Activated T-cell treated with anti-CD3 and anti-CD28 coated beads for 48 hours (primary cell): ENCODE measurements around the gene BBS1.
"Not testable (repeated sequence)": the region's sequence is repeated elsewhere in the genome, so short reads cannot be mapped to it uniquely, and the experiment has no call there.

Experiments
- DNase-seq: peaks from one replicate; pipeline ENCODE4 v3.0.0-alpha.2; 2020; ENCODE audit warnings: low read depth

The BBS1 gene

DNA sequence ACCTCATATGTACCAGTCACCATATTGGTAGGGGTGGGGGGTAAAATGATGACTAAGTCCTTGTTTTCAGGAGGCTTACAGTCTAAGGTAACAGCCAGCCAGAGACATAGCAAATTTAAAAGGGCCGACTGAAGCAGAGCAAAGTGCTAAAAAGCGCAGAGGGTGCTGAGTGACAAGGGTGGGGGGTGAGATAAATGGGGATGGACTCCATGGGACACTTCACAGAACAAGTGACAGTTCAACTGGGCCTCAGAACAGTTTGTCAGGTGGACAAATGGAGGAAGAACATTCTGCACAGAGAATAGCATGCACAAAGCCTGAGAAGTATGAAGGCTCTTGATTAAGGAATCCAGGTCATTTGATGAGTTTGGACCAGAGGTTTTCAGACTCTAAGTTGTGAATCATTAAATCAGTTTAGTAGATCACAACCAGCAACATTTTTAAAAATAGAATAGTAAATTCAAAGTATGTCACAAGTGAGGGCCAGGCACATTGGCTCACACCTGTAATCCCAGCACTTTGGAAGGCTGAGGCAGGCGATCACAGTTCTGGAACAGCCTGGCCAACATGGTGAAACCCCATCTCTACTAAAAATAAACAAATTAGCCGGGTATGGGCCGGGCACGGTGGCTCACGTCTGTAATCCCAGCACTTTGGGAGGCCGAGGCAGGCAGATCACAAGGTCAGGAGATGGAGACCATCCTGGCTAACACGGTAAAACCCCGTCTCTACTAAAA is 14.0 kb downstream of the BBS1 start:
- no peak for DNase-seq

DNA sequence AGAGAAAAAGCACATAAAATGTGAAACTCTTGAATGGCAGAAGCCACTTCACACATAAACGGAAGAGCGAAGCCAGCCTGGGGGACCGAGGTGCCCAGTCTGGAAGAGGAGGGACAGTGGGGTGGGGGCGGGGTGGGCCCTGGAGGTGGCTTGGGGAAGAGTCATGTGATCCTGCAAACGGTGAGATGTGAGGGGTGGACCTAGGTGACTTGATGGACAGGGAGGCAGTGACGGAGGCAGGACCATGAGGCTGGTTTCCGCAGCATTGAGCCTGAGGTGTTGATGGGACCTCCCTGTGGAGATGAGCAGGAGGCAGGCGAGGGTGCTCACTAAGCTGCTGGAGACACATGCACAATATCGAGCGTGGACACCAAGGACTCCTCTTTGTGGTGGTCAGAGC is 18.6 kb downstream of the BBS1 start:
- DNase-seq = no peak

DNA sequence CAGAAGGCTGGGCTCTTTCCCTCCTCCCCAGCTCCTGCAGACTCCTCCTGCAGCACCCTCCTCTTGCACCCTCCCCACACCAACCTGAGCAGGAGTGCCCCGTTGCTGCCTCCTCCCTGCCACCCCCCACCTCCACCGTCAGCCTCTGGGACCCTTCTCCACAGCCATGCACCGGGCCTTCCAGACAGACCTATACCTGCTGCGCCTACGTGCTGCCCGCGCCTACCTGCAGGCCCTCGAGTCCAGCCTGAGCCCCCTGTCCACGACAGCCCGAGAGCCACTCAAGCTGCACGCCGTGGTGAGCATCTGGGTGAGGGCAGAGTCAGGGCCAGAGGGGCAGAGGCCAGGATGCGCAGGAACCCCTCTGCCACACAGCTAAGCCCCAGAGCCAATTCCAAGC is 19.2 kb downstream of the BBS1 start:
- DNase-seq = no peak

DNA sequence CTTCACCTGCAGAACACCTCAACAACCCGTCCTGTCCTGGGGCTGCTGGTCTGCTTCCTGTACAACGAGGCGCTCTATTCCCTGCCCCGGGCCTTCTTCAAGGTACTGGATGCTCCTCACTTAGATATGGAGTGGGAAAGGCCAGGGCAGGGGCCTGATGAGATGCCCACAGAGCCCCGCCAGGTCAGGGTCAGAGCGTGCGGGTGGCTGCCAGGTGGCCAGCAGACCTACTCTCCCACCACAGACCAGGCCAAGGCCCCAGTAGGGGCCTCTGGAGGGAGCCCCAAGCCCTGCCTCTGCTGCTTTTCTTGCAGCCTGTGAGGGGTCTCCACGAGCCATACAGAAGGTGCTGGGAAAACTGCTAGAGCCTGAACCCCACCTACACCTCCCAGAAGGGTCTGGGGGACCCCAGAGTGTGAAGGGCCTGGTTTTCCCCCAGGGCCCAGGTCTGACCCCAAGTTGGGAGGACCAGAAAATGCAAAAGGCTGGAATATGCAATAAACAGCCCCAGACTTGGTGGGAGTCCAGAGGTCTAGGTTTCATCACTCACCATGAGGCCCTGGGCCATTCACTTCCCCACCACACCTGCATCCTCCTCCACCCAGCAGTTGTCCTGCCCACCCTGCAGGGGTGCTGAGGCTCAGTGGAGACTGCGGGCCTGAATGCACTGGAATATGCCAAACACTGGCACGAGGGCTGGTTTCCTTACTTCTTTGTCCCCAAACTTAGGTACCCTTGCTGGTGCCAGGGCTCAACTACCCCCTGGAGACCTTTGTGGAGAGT is 20.7 kb downstream of the BBS1 start:
- no peak for DNase-seq

DNA sequence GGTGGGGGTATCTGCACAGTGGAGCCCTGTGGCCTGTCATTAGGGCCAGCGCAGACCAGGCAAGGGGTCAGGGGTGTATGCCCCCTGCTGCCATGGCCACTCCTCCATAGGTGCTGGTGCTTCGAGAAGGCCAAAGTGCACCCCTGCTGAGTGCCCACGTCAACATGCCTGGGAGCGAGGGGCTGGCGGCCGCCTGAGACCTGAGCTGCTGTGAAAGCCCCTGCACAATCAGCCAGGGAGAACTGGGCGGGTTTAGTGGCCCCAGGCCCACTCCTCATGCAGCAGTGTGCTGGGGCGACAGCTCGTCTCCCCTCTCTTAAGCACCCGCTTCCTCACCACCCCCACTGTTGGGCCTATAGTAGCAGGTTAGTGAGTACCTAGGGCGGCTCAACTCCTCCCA is 21.4 kb downstream of the BBS1 start:
- DNase-seq = no peak

DNA sequence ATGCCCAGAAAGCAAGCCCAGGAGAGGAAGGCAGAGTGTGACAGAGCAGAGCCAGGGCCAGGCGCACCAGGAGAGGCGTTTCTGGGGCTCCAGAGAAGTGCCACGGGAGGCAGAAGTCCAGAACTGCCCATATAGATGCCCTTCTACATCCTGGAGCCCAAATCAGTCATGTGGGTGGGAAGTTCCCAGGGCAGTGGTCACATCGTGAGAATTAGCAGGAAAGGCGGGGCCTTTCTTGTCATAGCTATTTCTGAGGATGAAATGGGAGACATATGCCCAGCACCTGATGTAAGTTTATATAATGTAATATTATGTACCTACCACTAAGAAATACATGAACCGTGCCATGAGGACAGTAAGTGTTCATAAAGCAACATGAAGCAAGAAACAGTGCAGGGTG is 22.3 kb downstream of the BBS1 start:
- no peak for DNase-seq

DNA sequence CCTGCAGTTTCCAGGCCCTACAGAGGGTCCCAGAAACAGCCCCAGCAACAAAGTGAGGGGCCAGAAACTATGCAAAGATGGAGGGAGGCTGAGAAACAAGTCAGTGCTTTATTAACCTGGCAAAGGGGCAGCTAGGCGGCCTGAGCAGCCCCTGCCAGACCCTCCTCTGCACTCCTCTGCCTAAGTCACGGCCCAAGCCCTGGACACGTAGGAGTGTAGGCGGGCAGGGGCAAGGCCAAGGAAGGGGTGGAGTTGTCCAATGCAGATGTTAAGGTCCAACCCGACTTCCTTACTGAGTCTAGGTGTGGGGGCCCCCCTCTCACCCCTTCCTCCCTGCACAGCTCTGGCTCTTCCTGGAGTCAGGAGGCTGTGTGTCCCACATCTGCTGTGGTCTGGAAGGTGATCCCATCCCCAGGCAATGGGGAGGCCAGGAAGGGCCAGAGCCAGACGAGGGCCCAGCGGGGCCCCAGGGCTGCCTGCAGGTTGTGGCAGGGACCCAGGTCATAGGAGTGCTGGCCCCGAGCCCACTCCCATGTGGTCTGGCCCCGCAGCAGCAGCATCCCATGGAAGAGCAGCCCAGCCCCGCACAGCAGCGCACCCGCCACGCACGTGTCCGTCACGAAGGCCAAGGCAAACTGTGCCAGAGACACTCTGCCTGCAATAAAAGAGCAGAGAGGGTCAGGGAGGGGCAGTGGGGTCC is 28.9 kb downstream of the BBS1 start:
- no peak for DNase-seq

DNA sequence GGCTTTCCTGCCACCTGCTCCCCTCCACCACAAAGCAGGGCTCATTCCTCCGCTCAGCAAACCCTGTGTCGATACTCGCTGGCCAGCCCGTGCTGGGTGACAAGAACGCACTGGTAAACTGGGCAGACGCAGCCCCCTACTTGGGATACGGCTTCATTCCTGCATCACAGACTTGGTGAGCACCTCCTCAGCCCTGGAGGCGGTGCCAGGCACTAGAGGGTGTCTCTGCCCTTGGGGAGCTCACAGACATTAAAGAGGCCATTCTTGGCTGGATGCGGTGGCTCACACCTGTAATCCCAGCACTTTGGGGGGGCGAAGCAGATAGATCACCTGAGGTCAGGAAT is 29.4 kb downstream of the BBS1 start:
- no peak for DNase-seq

DNA sequence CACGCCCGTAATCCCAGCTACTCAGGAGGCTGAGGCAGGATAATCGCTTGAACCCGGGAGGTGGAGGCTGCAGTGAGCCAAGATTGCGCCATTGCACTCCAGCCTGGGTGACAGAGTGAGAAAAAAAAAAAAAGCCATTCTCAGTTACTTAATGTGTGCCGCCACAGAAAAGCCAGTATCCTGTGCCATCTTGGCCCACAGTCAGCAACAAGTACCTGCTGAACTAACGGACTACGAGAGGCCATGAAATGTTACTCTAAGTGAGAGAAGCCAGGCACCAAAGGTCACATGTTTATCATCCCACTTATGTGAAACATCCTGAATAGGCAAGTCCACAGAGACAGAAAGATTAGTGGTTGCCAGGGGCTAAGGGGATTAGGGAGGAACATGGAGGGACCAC is 30.2 kb downstream of the BBS1 start:
- DNase-seq = not testable (repeated sequence)

DNA sequence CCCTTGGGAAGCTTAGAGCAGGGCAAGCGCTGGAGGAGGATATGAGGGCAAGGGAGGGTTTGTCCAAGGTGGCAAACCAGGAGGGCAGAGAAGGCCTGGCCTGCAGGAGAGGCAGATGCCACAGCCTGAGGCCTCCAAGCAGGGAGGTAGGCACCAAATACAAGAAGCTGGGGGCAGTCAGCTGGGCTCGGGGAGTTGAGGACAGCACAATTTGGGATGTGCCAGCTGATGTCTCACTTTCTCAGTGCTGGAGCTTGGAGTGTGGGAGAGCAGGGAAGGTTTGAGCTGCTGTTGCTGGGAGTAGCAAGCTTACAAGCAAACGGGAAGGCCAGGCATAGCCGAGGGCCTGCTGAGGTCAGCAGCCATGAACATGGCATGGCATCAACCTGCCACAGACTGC is 31.5 kb downstream of the BBS1 start:
- no peak for DNase-seq

DNA sequence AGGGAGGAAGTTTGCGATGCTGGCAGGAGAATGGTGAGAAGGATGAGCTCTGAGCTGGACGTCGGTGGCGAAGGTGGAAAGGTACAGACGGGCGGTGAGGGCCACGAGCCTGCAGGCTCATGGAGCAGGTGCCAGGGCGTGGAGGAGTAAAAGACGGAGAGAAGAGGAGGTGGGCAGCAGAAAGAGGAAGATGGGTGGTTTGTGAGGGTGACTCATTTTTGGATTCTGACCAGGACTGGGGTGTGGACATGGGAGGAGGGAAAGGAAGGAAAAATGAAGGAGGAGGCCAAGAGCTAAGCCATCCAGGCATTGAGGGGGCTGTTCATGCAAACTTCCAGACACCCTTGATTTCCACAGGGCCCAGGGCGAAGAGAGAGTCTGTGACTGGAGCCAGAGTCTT is 31.9 kb downstream of the BBS1 start:
- no peak for DNase-seq

DNA sequence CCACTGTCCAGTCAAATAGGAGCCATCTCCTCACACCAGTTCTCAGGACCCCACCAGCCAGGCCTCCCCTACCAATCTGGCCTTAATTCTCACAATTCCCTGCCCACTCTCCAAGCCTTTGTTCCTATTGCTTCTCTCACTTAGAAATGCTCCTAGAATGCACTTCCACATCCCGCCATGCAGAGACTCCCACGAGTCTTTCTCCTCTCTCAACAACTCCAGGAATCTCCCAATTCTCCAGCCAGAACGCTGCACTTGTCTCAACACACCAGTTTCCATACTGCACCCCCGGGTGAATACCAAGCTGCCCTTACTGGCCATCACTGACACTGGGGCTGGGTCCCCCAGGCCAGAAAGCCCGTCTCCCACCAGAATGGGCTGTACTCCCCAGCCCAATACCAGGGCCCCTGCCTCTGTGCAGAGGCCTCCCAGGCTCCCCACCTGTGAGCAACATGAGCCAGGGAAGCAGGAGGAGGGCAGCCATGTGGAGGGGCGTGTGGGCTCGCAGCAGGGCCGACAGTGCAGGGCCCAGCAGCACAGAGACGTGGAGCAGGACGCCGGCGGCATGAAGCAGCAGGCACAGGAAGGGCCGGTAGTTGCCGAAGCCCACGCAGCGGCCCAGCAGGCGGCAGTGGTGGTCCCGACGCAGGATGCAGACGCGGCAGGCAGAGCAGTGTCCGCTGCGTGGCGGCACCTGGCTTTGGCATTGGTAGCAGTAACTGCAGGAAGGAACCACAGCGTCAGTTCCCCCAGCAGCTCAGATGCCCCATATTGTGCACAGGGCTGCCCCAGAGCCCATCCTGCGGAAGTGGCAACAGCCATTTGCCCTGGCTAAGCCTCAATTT is 33.0 kb downstream of the BBS1 start:
- DNase-seq = peak; percentile 52

DNA sequence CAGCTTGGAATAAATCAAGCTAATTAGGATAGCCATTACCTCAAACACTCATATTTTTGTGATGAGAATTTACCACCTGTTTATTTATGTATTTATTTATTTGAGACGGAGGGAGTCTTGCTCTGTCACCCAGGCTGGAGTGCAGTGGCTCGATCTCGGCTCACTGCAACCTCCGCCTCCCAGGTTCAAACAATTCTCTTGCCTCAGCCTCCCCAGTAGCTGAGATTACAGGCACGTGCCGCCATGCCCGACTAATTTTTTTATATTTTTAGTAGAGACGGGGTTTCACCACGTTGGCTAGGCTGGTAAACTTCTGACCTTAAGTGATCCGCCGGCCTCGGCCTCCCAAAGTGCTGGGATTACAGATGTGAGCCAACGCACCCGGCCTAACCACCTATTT is 34.5 kb downstream of the BBS1 start:
- DNase-seq = not testable (repeated sequence)

DNA sequence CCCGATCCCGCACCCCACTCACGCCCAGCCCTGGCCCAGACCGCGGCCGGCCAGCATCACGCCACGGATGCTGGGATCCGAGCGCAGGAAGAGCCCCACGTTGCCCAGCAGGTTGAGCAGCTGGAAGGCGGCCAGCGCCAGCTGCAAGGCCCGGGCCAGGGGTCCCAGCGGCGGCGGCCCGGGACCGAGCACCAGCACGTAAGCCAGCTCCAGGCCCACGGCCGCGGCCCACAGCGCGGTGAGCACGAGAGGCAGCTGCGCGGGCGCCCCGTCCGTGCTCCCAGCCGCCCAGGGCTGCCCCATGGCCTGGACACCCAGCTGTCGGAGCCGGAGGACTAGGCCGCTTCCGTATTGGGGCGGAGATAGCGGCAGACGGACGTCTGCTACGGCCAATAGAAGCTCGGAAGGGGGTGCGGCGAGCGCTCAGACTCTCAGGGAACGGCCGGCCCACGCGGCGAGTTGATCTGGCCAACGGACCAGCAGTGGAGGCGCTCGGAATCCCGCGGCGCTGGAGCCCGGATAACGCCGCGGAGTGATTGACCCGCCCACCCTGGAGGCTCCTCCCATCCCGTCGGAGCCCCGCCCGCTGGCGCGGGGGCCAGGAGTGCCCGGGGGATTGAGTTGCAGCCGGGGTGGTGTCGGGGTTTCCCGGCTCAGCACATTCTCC is 35.4 kb downstream of the BBS1 start, which contains the start of gene ZDHHC24:
ZDHHC24 (minus strand) TSS at position 348 of the 667 bp plus-strand sequence; CDS start at position 303, 45 bp downstream.
- peak; percentile 93 for DNase-seq

DNA sequence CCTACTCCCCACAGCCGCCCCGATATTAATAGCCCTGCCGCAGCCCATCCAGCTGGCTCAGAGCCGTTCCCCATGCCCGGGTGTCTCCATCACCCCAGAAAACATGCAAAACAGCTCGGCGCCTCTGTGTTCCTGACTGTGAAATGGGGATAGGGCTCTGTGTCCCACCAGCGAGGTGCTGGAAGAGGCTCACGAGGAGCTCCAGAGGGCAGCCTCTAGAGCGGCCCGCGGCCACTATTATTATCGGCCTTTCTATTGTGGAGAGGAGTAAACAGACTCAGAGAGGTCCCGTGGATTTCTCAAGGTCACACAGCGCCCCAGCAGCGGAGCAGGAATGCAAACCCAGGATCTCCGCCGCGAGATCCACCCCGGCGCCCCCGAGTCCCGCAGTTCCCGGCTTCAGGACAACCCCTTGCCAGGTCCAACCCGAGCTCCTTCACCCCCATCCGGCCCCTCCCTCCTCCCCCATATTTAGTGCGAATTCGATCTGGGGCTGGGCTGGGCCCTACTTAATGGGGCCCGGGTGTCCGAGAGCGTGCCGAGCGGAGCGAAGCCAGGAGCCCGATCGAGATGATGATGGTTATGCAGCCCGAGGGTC is 36.0 kb downstream of the BBS1 start, which contains the start of gene ACTN3:
ACTN3 (plus strand) TSS at position 536 of the 598 bp plus-strand sequence; CDS start at position 571, 35 bp downstream.
- no peak for DNase-seq

DNA sequence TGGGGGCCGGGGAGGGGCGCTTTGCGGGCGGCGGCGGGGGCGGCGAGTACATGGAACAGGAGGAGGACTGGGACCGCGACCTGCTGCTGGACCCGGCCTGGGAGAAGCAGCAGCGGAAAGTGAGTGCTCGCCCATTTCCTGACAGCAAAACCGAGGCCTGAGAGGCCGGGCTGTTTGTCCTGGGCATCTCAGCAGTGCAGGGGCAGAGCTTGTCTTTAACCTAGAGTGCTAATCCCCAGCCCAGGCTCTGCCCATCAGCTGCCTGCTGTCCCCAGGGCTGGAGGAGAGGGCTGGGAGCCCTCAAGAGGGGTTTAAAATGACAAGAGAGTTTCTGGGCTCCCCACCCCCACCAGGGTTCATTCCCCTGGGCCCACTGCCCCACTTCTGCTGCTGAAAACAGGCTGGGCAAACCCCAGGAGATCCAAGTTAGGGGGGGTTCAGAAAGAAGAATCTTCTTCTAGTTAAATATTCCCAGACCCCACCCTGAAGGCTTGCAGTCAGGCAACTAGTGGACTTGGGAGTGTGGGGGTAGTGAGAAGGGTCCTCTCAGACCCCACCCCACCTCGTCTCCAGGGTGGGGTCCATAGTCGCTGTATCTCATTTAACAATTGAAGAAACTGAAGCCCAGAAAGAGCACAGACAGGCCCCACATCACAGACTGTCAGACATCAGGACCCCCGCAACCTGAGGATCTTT is 36.7 kb downstream of the BBS1 start:
- no peak for DNase-seq

DNA sequence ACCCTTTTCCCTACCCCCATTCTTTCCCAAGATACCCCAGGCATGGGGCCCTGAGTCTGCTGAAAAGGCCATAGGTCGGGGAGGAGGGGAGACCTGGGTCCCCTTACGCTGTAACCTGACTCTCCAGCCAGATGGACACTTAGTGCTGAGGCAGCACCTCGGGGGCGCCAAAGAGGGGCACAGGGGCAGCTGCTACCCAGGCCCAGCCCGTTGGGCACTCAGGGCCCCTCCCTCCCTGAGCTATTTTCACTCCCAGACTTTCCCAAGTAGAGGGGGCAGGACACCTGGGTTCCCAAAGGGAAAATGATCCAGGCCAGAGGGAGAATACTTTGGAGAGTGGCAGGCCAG is 37.2 kb downstream of the BBS1 start:
- DNase-seq = no peak

DNA sequence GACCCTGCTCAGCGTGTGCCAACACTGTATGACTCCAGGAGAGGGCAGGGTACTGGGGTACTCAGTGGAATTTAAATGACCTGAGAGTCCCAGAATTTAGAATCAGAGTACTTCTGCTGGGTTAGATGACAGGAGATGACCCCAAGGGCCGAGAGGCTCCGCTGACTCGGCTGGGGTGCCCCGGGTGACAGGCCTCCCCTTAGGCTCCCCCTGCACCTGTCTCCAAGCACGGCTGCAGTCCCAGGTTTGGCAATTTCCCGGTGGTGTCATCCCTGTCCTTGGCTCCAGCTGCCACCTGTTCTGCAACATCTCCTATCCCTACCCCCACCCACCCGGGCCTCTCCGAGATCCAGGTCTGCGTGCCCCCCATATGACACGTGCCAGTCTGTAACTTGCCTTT is 37.6 kb downstream of the BBS1 start:
- DNase-seq = no peak

DNA sequence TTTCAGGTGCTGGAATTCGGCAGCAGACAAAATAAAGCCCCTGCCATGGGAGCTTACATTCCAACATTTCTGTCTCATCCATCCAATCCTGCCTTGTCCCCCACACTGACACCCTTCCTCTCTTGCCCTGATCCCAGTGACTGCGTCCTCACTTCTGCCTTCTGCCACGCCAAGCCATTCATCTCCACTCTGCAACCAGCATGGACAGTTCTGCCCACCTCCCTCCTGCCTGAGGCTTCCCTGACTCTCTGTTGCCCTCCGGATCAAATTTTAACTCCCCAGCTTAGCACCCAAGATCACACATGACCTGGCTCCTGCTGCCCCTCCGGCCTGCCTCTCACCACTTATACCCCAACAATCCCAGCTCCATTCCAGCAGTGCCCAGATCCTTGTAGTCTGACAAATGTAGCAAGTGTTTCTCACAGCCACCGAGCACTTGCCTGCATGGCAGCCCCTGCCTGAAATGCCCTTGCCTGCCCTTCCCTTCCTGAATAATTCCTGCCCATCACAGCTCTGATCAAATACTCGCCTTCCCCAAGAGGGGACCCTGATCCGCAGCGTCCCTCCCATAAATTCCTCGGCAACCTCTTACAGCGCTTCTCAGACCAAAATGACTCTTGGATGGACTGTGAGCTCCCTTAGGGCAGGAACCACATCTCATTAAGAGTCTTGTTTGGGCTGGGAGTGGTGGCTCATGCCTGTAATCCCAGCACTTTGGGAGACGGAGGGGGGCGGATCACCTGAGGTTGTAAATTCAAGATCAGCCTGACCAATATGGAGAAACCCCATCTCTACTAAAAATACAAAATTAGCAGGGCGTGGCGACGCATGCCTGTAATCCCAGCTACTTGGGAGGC is 38.6 kb downstream of the BBS1 start:
- no peak for DNase-seq

DNA sequence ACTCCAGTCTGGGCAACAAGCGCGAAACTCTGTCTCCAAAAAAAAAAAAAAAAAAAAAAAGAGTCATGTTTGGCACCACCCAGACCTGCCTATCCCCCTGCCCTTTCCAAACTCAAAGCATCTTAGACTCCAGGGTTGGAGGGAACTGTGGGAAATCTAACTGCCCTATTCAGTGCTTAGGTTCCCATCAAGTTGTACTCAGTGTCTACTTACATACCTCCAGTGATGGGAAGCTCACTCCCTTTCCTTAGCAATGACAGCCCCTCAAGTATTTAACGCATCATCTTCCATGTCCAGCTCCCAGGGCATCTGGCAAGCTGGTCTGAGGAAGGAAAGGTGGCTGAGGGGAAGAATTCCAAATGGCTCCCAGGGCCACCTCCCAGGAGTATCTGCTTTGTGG is 39.3 kb downstream of the BBS1 start:
- DNase-seq = no peak
